ENCODE data around the gene TRABD2A. TPM values are rescaled to one million over a fixed set of nuclear protein-coding genes. Genes with fewer than 3 reads are reported as not detected.

TRABD2A gene, protein sequence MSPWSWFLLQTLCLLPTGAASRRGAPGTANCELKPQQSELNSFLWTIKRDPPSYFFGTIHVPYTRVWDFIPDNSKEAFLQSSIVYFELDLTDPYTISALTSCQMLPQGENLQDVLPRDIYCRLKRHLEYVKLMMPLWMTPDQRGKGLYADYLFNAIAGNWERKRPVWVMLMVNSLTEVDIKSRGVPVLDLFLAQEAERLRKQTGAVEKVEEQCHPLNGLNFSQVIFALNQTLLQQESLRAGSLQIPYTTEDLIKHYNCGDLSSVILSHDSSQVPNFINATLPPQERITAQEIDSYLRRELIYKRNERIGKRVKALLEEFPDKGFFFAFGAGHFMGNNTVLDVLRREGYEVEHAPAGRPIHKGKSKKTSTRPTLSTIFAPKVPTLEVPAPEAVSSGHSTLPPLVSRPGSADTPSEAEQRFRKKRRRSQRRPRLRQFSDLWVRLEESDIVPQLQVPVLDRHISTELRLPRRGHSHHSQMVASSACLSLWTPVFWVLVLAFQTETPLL
- total RNA-seq, result 1 to 10 TPM in 2 of 4 donors, under 1 TPM in 2; 0.47 to 2.7 (median 1.4) TPM

DNA sequence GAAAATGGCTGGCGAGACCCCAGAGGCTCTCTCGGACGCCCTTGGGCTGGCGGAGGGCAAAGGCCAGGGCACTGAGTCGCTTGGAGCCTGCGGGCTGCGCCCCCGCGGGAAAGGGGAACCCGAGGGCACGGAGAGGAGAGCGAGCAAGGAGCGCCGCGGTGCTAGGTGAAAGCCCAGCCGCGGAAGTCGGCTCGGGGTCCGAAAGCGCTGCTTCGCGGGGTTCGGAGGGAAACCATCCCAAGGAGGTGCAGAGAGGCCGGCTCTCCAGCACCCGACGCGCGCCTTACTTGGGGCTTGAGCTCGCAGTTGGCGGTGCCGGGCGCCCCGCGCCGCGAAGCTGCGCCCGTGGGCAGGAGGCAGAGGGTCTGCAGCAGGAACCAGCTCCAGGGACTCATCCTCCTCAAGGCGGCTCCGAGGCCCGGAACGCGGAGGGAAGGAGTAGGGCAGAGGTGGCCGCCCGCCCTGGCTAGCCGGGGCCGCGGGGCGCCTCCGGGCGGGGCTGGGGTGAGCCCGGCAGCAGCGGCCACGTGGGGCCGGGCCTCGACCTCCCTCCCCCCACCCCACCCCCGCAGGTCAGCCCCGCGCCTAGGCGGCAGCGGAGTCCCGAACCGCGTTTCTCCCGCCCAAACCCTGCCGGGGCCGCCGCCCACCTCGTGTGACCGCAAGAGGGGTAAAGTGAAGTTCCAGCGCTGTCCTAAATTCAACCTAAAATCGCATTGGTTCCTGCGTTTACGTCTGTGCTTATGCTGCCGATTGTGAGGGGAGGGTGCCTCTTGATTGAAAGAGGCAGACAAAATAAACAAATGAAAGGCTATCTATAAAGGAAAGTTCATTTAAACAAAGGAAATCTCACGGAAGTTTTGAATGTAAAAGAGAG, at the start of gene TRABD2A:
Gene TRABD2A, minus strand, starts transcription at position 440 of the 877 bp plus-strand sequence. Its CDS starts 45 bp downstream, at position 395.
- no peaks in the 10 kb centered on the region for H3K36me3 ChIP-seq
- TF ChIP-seq POLR2AphosphoS5 (IDR thresholded peaks at IDR 0.05), result no peak
- TF ChIP-seq, protein P1, sequence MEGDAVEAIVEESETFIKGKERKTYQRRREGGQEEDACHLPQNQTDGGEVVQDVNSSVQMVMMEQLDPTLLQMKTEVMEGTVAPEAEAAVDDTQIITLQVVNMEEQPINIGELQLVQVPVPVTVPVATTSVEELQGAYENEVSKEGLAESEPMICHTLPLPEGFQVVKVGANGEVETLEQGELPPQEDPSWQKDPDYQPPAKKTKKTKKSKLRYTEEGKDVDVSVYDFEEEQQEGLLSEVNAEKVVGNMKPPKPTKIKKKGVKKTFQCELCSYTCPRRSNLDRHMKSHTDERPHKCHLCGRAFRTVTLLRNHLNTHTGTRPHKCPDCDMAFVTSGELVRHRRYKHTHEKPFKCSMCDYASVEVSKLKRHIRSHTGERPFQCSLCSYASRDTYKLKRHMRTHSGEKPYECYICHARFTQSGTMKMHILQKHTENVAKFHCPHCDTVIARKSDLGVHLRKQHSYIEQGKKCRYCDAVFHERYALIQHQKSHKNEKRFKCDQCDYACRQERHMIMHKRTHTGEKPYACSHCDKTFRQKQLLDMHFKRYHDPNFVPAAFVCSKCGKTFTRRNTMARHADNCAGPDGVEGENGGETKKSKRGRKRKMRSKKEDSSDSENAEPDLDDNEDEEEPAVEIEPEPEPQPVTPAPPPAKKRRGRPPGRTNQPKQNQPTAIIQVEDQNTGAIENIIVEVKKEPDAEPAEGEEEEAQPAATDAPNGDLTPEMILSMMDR (IDR thresholded peaks at IDR 0.05), result no peak
- peak within 1 kb of the TSS; percentile 41 to 56 for H3K4me3 ChIP-seq
- ATAC-seq, result peak; percentile 14
- 0 to 2% methylated on average over 4 of the region's 77 CpGs for WGBS, 2 donors (ENCODE audit: low coverage in 1 of 2)
- H3K27me3 ChIP-seq, result peaks cover 53% of the 10 kb centered on the region
- peak within 1 kb of the TSS in 1 of 4 donors; percentile 5 for H3K27ac ChIP-seq
- H3K9me3 ChIP-seq, result no peaks in the 10 kb centered on the region
- H3K4me1 ChIP-seq, result peaks cover 0 to 35% (median 21%) of the 10 kb centered on the region in 3 donors

DNA sequence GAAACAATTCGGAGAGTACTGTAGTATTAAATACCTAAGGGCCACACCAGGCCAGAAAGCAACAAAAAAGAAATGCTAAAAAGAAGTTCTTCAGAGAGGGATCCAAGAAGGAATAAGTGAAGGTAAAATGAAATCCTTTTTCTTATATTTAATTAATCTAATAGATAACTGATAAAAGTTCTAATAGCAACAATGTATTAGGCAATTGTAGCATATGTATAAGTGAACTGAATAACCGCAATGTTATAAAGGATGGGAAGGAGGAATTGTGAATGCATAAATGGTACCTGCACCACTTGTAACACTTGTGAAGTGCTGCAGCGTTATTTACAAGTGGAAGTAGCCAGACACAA, 46.4 kb upstream of the TRABD2A start:
- no peak for ATAC-seq
- H3K4me1 ChIP-seq, result peaks cover 0 to 23% (median 12%) of the 10 kb centered on the region in 3 donors
- no peak for TF ChIP-seq POLR2AphosphoS5 (IDR thresholded peaks at IDR 0.05)
- TF ChIP-seq POLR2A (IDR thresholded peaks at IDR 0.05), result no peak
- TF ChIP-seq EP300 (IDR thresholded peaks at IDR 0.05), result no peak
- TF ChIP-seq, protein P1 (IDR thresholded peaks at IDR 0.05), result no peak
- no peaks in the 10 kb centered on the region for H3K9me3 ChIP-seq
- no peak overlapping the region for H3K4me3 ChIP-seq
- WGBS, 2 donors (ENCODE audit: low coverage in 1 of 2), result 38 to 43% methylated on average over 3 of the region's 3 CpGs
- no peaks in the 10 kb centered on the region for H3K36me3 ChIP-seq
- no peak overlapping the region for H3K27ac ChIP-seq
- no peaks in the 10 kb centered on the region for H3K27me3 ChIP-seq

DNA sequence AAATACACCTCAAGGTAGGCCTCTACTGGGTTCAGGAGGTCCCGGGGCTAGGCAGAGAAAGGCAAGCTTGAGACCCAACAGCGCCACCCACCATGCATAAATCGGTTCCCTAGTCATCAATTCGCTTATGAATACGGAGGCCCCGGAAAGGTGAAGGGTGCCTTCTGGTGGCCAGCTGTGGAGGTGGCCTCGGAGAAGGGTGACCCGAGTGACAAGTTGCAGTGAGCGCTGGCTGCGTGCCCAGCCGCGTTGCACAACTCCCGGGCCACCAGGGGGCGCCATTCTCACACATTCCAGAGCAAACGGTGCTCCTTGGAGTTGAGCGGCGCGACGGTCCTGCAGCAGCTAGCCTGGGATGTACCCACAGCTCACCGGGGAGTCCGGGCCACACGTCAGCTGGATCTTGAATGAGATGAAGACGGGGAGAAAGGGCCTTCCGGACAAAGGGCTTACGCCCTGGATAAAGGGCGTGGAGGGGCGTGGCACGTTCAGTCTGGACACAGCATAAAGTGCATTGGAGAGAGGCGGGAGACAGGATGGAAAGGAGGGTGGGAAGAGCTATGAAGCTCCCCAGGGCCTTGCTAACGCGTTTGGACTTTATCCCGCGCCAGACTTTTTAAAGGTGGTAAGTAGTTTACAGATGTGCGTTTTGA, 45.0 kb upstream of the TRABD2A start:
- peak; percentile 86 for TF ChIP-seq POLR2AphosphoS5 (IDR thresholded peaks at IDR 0.05)
- TF ChIP-seq, protein P1 (IDR thresholded peaks at IDR 0.05), result peak; percentile 93 to 97 (median 95)
- TF ChIP-seq EP300 (IDR thresholded peaks at IDR 0.05), result no peak
- peak overlapping the region in 3 of 4 donors; percentile 25 to 56 (median 51) for H3K27ac ChIP-seq
- H3K4me1 ChIP-seq, result peaks cover 0 to 23% (median 12%) of the 10 kb centered on the region in 3 donors
- H3K36me3 ChIP-seq, result no peaks in the 10 kb centered on the region
- no peaks in the 10 kb centered on the region for H3K9me3 ChIP-seq
- 0 to 6% methylated on average over 5 to 16 of the region's 34 CpGs for WGBS, 2 donors (ENCODE audit: low coverage in 1 of 2)
- ATAC-seq, result peak; percentile 84
- H3K27me3 ChIP-seq, result no peaks in the 10 kb centered on the region
- peak overlapping the region in 1 of 2 donors; percentile 46 for H3K4me3 ChIP-seq

DNA sequence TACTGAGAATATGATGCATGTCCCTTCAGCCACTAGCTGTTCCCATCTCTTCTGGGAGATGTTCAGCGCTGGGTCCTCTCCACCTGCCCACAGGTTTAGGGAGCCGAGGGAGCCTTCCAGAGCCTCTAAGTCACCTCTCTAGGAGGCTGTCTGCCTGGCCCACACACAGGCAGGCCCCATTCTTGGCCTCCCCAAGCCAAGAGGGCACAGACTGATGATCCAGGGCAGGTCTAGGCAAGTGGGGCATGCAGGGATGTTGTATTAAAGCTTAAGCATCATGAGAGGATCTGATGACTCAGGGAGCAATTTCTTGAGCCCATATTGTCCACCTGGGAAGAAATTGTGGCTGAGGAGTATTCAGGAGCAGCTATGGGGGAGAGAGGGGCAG, 44.4 kb upstream of the TRABD2A start:
- ATAC-seq, result no peak
- H3K4me3 ChIP-seq, result no peak overlapping the region
- H3K9me3 ChIP-seq, result no peaks in the 10 kb centered on the region
- peak overlapping the region in 3 of 4 donors; percentile 25 to 56 (median 51) for H3K27ac ChIP-seq
- TF ChIP-seq, protein P1 (IDR thresholded peaks at IDR 0.05), result no peak
- TF ChIP-seq EP300 (IDR thresholded peaks at IDR 0.05) (no peak), POLR2AphosphoS5 (IDR thresholded peaks at IDR 0.05) (no peak), POLR2A (IDR thresholded peaks at IDR 0.05) (no peak)
- WGBS, 2 donors (ENCODE audit: low coverage in 1 of 2), result no CpG with 5 or more reads among the region's 2 CpGs
- peaks cover 0 to 26% (median 14%) of the 10 kb centered on the region in 3 donors for H3K4me1 ChIP-seq
- H3K36me3 ChIP-seq, result no peaks in the 10 kb centered on the region
- H3K27me3 ChIP-seq, result no peaks in the 10 kb centered on the region
